ENCODE results near the gene RUVBL2.

RUVBL2 gene

GRCh38 chr19:48964205-48965039, 29.3 kb upstream of the RUVBL2 start:
- no peak for ATAC-seq

- ATAC-seq = peak; percentile 75 to 80
Measured at GRCh38 chr19:48965040-48965805, 28.5 kb upstream of the RUVBL2 start, which contains the start of gene FTL. TSS of gene FTL (plus strand) at chr19:48965309. CDS start at chr19:48965508, 199 bp downstream.

GRCh38 chr19:48965806-48966540, 27.7 kb upstream of the RUVBL2 start:
- peak; percentile 55 to 63 for ATAC-seq

GRCh38 chr19:48966541-48967345, 26.9 kb upstream of the RUVBL2 start:
- ATAC-seq = no peak

DNA sequence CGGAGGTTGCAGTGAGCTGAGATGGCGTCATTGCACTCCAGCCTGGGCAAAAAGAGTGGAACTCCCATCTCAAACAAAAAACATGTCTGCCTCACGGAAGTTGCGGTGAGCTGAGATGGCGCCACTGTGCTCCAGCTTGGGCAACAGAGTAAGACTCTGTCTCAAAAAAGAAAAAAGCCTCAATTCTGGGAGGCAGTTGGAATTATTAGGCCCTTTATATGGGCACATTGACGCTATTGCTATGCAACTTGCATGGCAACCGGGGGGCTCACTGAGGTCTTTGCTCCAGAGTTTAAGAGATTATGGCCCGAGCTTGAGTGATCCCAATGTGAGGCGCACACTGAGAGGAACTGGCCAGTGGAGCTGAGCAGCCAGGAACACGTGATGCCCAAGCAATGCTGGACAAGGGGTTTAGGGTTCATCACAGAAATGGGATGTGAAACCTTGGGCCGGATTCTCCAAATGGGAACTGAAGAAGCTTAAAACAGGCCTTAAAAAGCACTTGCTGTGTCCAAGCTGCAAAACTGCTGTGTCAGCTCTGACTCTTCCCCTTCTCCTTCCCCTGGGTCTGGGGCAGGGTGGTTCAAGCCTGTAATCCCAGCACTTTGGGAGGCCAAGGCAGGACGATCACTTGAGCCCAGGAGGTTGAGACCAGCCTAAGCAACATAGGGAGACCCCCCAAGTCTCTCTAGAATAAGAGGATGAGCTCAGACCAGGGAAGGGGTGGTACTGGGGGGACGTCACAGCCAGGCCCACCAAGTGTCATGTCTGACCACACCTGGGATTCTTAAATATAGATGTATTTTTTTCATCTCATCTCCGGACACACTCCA, 26.1 kb upstream of the RUVBL2 start:
- no peak for ATAC-seq

- ATAC-seq = no peak
Measured at GRCh38 chr19:48968179-48968661, 25.5 kb upstream of the RUVBL2 start.

GRCh38 chr19:48968813-48969218, 24.9 kb upstream of the RUVBL2 start:
- ATAC-seq = no peak

- ATAC-seq = no peak
Measured at GRCh38 chr19:48969276-48970138, 24.2 kb upstream of the RUVBL2 start.

DNA sequence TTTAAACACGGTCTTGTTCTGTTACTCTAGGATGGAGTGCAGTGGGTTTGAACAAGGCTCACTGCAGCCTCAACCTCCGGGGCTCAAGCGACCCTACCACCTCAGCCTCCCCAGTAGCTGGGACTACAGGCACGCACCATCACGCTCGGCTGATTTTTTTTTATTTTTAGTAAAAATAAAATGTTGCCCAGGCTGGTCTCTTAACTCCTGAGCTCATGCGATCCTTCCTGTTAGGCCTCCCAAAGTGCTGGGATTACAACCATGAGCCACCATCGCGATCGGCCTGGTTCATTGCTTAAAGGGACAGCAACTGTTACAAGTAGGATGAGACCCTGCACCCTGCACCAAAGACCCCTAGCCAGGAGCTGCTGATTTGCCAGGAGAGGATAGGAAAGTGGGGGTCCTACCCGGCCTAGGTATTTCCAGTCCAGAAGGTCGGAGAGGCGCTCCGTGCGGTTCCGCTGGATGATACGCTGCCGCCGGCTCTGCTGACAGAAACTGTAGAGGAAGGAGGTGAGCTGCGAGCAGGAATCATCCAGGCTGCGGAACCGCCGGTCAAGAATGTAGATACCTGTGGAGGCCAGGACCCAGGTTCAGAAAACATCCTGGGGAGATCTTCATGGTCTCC, 23.4 kb upstream of the RUVBL2 start:
- no peak for ATAC-seq

DNA sequence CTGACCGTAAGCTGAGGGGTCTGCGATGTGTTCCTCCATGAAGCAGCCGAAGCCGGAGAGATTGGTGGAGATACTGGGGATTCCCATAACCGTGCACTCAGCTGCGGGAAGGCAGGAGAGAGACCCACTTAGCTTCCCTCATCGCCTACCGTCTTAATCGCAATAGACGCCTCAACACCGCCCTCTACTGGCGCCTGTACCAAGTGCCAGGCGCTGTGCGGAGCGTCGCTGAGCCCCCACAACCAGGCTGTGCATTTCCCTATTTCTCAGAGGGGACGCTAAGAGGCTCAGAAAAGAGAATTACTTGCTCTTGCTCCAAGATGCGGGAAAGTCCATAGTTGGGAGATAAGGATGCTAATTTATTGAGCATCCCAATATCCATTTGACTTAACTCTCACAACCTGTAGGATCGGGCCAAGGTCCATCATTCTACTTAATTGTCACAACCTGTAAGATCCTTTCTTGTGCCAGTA, 22.7 kb upstream of the RUVBL2 start:
- ATAC-seq = peak; percentile 81 to 86

DNA sequence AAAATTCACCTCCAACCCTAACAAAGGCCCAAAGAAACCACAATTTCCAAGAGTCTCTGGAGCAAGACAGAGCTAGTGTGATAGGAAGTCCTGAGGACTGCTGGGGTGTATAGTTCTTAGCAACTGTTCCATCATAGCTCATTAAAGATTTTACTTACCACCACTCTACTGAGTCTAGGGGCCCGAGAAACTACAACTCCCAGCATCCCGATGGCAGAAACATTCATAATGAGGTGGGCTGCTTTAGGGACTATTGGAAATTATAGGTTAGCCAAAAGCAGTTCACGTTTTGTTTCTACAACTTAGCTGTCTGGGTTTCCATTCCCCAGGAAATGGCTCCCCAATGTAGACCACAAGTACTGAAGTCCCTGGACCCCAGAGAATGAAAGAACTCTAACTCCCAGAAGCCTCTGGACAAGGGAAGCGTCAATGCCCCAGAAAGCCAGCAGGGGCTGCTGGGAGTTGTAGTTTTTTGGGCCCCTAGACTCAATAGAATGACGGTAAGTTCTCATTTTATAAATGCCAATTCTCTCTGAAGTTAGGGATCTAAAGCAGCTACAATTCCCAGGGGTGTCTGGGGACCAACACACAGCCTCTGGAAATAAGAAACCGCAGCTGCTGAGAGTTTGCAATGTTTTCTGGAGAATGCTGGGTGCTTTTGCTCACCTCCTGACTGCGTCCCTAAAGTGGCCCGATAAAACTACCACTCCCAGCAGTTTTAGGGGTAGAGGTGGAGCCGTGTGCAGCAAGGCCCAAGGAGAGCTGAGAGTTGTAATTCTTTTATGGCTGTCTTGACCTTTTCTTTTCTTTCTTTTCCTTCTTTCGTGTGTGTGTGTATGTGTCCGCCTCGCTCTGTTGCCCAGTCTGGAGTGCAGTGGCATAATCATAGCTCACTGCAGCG, 17.5 kb upstream of the RUVBL2 start:
- ATAC-seq = peak in 1 of 2 donors; percentile 36

DNA sequence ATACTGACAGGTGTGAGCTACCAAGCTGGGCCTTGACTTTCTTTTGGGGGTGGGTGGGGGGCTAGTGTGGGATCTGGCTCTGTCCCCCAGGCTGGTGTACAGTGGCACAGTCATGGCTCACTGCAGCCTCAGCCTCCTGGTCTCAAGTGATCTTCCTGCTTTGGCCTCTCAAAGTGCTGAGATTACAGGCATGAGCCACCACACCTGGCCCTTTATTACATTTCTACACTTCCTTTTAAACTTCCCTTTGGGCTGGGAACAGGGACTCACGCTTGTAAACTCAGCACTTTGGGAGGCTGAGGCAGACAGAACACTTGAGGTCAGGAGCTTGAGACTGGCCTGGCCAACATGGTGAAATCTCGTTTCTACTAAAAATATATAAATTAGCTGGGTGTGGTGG, 16.6 kb upstream of the RUVBL2 start:
- ATAC-seq = no peak

- ATAC-seq = no peak
Measured at GRCh38 chr19:48982280-48982679, 11.4 kb upstream of the RUVBL2 start.

DNA sequence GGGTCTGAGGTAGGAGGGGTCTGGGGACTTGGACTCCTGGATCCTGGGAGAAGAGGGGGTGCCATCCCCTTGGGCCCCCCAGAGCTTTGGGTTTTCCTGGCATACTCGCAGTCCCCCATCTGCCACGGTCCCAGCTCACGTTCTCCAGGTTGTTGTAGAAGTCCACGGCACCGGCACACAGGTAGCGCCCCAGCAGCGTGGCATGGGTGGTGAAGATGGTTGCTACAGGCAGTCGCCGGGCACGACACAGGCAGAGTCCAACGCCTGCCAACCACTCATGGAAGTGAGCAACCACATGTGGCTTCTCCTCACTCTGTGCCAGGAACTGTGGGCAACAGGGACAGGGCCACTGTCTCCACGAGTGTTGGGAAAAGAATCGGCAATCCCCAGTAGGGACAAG, 8.0 kb upstream of the RUVBL2 start:
- ATAC-seq = no peak

DNA sequence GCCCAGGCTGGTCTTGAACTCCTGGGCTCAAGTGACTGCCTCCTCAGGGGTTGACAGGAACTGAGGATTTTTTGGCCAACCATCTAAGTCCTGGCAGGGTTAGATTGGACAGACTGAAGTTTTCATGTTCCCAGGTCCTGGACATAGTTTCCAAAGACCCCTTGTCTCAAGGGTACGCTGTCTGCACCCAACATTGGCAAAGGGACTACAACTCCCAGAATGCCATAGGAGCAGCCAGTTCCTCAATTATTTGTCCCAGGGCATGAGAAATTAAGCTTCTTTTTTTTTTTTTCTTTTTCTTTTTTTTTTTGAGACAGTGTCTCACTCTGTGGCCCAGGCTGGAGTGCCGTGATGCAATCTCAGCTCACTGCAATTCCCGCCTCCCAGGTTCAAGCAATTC, 7.5 kb upstream of the RUVBL2 start:
- ATAC-seq = no peak

GRCh38 chr19:48987323-48987722, 6.4 kb upstream of the RUVBL2 start:
- no peak for ATAC-seq

GRCh38 chr19:48988286-48988685, 5.4 kb upstream of the RUVBL2 start:
- ATAC-seq = no peak

DNA sequence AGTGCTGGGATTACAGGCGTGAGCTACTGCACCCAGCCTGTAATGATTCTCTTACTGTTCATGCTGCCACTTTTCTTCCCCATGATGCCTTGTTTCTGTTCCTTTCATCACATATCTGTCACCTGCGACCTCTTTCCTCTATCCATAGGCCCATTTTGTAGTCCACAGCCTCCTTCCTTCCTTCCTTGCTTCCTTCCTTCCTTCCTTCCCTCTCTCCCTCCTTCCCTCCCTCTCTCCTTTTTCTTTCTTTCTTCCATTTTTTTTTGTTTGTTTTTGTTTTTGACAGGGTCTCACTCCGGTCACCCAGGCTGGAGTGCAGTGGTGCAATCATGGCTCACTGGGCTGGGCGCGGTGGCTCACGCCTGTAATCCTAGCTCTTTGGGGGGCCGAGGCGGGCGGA, 4.8 kb upstream of the RUVBL2 start:
- no peak for ATAC-seq
